M059J (cell line): ENCODE measurements around the gene C20orf202. TPM values are rescaled to one million over a fixed set of nuclear protein-coding genes. Genes with fewer than 3 reads are reported as not detected.
"Not testable (repeated sequence)": the region's sequence is repeated elsewhere in the genome, so short reads cannot be mapped to it uniquely, and the experiment has no call there.

ENCODE experiments used
- DNase-seq: peaks from one replicate; pipeline ENCODE4 v3.0.0-alpha.2; 2012; ENCODE audit warnings: low read depth
- total RNA-seq: library from RNA; depleted of rRNA; stranded (reverse); fragments of >200 nt; shearing (Covaris generic); gene quantifications from 2 replicates; pipeline ENCODE4 v1.2.3, GENCODE V29; 2014; rRNA removed

C20orf202 gene
- total RNA-seq, 1 experiment from 2014 or later: not detected

- no peak for DNase-seq
Measured at GRCh38 chr20:1247689-1248088, 44.4 kb downstream of the C20orf202 start.

- not testable (repeated sequence) for DNase-seq
Measured at GRCh38 chr20:1250282-1250681, 47.0 kb downstream of the C20orf202 start.

- no peak for DNase-seq
Measured at GRCh38 chr20:1252416-1252815, 49.2 kb downstream of the C20orf202 start.

GRCh38 chr20:1254254-1254653 lies 51.0 kb downstream of the C20orf202 start:
- no peak for DNase-seq

- DNase-seq: no peak
Measured at GRCh38 chr20:1255675-1256074, 52.4 kb downstream of the C20orf202 start.

Other genes with a start within 250 kb of the C20orf202 start
- gene RSPO4, start 201.1 kb upstream of the C20orf202 start, total RNA-seq: not detected in 2 replicates
- gene PSMF1, start 84.9 kb upstream of the C20orf202 start, total RNA-seq: 196 and 292 TPM in 2 replicates
- gene TMEM74B, start 18.5 kb upstream of the C20orf202 start, total RNA-seq: 0.34 TPM in 2 replicates
- gene RAD21L1, start 22.6 kb downstream of the C20orf202 start, total RNA-seq: 0.39 TPM in 1 of 2 replicates, not detected in the other
- gene SNPH, start 62.8 kb downstream of the C20orf202 start, total RNA-seq: 4.0 and 9.9 TPM in 2 replicates
- 3.4 and 3.7 TPM in 2 replicates for gene SDCBP2, start 125.7 kb downstream of the C20orf202 start, total RNA-seq
- gene FKBP1A, start 189.6 kb downstream of the C20orf202 start, total RNA-seq: 387 and 462 TPM in 2 replicates